HG02884 (cell line): ENCODE results near the gene SMARCA2.

ENCODE experiments used
- ATAC-seq: cut with Tn5 transposase; IDR thresholded peaks from one replicate; pipeline ENCODE4 v1.9.1; 2021; ENCODE audit warnings: mild to moderate bottlenecking, moderate library complexity; ENCODE audit not compliant: unreplicated experiment

Gene SMARCA2

GRCh38 chr9:2086971-2087370 lies 71.8 kb downstream of the SMARCA2 start:
- no peak for ATAC-seq

DNA sequence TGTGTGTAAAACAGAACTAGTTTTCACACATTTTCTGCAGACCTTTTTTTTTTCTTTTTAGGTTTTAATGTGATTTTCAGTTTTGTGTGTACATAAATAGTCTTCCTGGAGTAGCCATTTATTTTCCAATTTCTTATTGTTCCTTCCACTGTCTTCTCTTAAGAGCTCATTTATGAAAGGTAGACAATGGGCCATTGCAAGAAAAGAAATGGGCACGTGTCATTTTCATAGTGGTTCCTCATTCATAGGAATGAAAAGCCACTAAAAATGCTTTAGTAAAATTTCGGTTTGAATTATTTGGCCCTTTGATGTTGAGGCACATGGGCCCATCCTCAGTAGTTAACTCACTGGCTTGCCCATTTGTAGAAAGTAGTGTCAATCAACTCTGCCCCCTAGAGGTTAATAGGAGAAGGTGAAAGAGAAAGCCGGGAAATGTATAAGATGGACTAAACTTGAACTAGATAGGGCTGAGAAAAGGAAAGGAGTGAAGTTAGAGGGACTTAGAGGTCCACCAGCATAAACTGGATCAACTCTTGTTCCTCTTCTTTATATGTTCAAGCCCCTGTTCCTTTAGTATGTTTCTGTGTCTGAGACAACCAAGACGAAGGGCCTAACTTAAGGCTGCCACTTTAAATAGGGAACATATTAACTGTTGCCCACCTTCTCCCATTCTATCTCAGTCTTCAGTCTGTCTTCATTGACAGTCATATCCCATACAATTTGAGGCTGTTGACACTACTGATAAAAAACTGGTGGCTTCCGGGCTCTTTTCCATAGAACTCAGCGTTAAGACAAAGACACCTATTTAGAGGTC lies 72.6 kb downstream of the SMARCA2 start:
- ATAC-seq: peak; percentile 65

DNA sequence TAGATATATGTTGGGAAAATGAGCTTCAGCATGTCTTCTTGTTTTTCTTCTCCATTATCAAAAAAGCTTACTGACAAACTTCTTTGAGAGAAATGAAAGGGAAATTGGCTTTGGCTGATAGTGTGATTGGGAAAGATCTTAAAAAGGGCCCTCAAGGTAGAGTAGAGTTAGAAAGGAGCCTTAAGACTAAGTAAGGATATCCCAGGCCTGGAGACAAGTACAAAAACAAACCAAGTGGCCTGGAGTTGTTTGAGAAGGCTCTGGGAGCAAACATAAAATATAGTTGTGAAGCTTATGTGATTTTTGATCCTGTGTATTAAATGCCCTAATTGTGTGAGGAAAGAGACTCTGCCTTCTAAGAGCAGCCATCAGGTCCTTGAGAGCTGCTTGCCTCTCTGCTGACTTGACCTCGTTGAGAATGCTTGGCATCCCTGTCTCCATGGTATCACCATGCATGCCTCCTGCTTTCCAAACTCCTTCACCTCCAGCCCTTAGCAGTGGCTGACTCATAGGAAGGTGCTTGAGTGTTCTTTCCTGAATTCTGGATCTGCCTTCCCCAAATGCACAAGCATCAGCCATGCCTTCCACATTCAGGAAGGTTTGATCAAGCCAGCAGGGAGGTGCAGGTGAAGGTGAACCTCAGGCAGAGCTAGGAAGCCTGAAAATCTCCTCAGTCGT lies 78.9 kb downstream of the SMARCA2 start:
- no peak for ATAC-seq

- ATAC-seq: no peak
Measured at GRCh38 chr9:2096376-2096970, 81.3 kb downstream of the SMARCA2 start.

DNA sequence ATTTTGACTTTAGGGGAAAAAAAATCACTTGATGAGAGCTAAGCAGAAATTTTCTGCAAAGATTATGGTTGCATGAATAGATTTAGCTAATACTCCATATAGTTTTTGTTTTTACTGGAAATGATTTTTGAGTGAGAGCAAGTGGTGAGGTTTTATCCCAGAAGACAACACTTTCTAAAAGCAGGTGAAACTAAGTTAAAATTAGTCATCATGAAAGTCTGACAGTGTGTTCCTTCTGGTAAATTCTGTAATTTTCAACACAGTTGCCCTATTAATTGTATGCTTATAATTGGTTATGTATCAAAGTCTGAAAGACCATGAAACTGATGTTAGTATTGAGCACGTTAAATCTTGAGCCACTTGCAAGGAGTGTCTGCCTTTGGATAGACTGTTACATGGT lies 91.5 kb downstream of the SMARCA2 start:
- ATAC-seq: no peak

DNA sequence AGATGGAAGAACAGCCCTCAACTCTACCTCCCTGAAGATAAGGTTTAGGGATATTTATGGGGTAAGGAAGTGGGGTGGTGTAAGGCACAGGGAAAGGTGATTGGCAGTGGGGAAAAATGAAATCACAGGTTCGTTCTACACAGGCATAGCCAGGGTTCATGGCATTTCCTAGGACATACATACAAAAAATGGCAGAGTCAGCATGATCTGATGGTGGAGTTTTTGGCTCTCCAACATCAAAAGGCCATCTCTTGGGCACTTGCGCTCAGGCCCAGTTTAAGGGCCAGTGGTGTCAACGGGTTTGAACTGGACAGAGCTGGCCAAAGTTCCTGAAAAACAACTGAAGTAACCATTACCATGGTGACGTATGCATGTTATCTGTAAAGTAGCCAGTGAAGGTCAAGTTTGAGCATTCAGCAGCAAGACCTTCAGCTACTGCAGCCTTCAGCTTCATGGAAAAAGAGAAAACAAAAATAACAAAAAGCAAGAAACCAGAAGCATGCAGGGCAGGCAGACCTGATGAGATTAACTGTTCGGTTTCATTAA lies 92.8 kb downstream of the SMARCA2 start:
- ATAC-seq: no peak

DNA sequence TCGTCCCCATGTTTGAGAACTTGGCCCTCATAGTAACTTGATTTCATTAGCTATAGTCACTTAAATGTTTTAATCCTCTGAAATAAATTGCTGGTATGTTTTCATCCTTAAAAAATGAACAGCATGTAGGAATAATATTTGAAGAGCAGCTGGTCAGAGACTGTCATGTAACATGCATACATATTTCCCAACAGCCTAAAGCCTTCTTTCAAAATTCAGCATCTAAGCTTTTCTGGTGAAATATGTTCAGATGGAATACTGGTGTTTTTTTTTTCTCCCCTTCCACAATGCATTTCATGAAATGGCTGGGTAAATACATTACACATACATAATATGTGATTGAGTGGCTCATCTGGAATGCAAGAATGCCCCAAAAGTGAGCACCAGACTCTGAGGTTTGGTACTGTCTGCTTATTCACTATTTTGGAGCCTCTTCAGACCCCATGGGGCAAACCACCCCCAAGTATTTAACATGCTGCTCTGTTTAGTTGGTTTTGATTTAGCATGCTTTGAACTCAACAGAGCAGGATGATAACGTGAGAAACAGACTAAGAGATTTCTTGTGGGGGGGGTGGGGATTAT lies 94.0 kb downstream of the SMARCA2 start:
- ATAC-seq: no peak

DNA sequence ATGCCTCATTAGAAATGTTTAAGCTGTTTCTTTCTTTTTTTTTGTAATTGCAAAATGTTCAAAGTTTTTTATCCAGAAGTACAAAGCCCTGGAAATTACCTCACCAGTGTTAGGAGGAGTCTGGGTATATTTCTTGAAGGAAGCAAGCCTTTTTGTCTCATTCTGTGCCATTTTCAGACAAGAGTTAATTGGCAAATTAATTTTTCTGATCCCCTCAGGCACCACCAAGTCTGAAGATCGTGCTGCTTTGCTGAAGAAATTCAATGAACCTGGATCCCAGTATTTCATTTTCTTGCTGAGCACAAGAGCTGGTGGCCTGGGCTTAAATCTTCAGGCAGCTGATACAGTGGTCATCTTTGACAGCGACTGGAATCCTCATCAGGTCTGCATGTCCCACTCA lies 94.9 kb downstream of the SMARCA2 start:
- ATAC-seq: no peak

DNA sequence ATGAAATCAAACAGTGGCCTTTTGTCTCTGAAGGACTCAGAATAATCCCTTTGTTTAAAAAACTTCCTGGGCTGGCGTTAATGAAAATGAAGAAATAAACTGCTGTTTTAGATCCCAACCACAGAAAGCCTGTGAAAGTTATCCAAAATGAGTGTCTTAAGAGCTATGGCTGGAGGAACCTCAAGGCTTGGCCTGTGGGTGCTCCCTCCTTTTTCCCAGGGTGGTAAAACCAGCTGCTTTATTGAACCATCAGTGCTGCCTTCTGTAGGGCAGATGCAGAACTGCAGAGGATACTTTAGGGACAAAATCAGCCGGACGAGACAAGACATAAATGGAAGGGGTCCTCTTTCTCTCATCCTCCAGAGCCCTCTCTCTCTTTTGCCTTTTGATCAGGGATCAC lies 100.9 kb downstream of the SMARCA2 start:
- no peak for ATAC-seq

DNA sequence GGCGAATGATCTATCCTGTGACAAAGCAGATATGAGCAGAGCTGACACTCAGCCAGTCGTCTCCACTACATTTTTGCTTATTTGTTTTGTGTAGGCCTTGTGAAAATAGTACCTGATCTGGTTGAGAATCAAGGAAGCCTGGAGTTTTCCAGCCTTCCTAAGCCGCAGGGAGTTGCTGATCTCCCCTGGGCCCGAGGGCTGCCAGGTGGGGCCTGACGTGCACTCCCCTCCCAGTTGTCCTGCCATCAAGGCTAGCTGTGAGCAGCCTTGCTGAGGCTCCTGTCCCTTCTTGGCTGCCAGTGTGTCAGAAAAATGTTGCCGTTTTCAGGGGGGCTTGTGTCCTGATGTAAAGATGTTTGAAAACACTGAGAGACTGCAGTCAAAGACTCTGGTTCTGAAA lies 102.4 kb downstream of the SMARCA2 start:
- ATAC-seq: no peak

GRCh38 chr9:2119566-2119965 lies 104.4 kb downstream of the SMARCA2 start:
- no peak for ATAC-seq

- ATAC-seq: no peak
Measured at GRCh38 chr9:2120926-2121689, 106.0 kb downstream of the SMARCA2 start.

- ATAC-seq: no peak
Measured at GRCh38 chr9:2122299-2122698, 107.2 kb downstream of the SMARCA2 start.

DNA sequence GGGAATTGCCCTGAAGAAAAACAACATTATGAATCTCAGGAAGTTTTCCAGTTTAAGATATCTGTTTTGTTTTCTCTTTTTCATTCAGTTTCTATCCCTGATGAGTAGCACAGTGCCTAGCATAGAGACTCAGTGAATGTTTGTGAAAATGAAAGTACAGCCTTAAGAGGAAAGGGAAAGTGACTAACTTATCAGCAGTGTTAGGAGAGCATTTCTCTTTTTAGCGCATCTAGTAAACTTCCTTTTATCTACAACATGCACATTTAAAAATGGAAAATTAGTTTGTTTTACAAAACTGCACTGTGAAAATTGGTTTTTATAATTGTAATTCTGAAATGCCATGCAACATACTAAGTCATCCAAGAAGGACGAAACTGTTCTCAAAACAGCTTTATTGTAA lies 110.8 kb downstream of the SMARCA2 start:
- peak; percentile 95 for ATAC-seq

DNA sequence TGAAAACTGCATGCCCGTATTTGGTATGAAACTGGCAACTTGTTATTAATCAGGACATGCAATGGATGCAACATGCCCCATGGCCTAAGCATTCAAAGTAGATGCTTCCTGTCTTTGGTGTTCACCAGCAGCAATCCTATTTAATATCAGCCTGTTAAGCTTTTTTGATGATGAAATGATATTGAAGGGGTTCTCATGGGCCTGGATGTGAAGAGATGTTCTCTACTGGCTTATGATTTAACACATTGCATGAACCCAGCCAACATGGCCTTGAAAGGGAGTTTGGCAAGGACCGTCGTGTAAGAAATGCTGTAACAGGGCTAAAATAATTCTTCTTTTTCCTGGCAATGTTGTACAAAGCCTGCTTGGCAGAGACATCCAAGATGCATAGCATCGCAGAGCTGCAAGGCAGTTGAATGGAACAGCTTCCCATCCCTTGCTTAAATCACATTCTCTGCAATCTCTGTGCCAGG lies 111.2 kb downstream of the SMARCA2 start:
- no peak for ATAC-seq

- no peak for ATAC-seq
Measured at GRCh38 chr9:2127486-2127885, 112.3 kb downstream of the SMARCA2 start.

GRCh38 chr9:2128141-2128540 lies 113.0 kb downstream of the SMARCA2 start:
- ATAC-seq: no peak

GRCh38 chr9:2128618-2129017 lies 113.5 kb downstream of the SMARCA2 start:
- ATAC-seq: no peak

DNA sequence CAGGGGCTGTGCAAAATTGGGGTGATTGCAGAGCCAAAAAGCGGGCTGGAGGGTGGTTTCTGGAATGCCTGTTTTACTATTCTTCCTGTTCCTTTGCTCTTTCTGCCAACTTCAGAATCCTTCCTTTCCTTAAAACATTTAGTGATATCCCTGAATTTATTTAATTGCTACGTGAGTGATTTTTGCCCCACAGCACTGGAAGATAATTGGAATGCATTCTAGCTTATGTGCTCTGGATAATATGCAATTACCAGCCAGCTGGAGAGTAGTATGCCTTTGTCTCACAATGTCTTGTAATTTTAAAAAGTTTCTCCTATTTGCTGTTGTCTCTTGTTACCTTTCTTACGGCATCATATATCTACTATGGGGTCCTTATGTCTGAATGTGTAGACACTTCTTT lies 115.8 kb downstream of the SMARCA2 start:
- ATAC-seq: no peak

- ATAC-seq: no peak
Measured at GRCh38 chr9:2132484-2133082, 117.4 kb downstream of the SMARCA2 start.
